ENCODE results near the gene VAT1.

VAT1 gene

GRCh38 chr17:42967925-42968324 is 54.3 kb downstream of the VAT1 start:
- DNase-seq: no peak

Measured in stimulated activated CD4-positive, alpha-beta T cell treated with anti-CD3 and anti-CD28 coated beads, Interleukin-1b, Interleukin-23, amount 100 ng/mL, for 48 hours (primary cell).